Measurements from ENCODE around the gene CASZ1. TPM values are rescaled to one million over a fixed set of nuclear protein-coding genes. Genes with fewer than 3 reads are reported as not detected.

The CASZ1 gene
- total RNA-seq, 1 experiment from 2014 or later, result 3.9 TPM

GRCh38 chr1:10802944-10803715 lies 6.7 kb upstream of the CASZ1 start:
- Mint-ChIP-seq H3K27ac (no peak overlapping the region), H3K27me3 (ENCODE audit: low read depth) (peaks cover 31% of the 10 kb centered on the region), H3K4me1 (peaks cover 17 to 31% of the 10 kb centered on the region in 2 experiments), H3K9me3 (no peaks in the 10 kb centered on the region), H3K36me3 (ENCODE audit: insufficient read depth in 1 of 3, low read depth in 3 of 3) (no peaks in the 10 kb centered on the region), H3K4me3 (no peak overlapping the region)
- H2BK12ac ChIP-seq (ENCODE audit: insufficient read length, low read depth, low read length), result no peak overlapping the region
- H3K4me2 ChIP-seq (ENCODE audit: insufficient read depth, insufficient read length, low read length), result no peak overlapping the region
- no peak overlapping the region for H2BK20ac ChIP-seq (ENCODE audit: low read depth, low read length, poor library complexity, severe bottlenecking)
- H3K9ac ChIP-seq (ENCODE audit: extremely low read depth, insufficient read length, low read length), result no peak overlapping the region
- no peaks in the 10 kb centered on the region for H3K4me1 ChIP-seq (ENCODE audit: insufficient read depth, low read length)
- H3K27me3 ChIP-seq (ENCODE audit: insufficient read depth, low read length), result no peaks in the 10 kb centered on the region
- peak overlapping the region; percentile 37 for H4K5ac ChIP-seq (ENCODE audit: insufficient read length, low read depth, low read length)
- no peak overlapping the region for H3T11ph ChIP-seq (ENCODE audit: low read length)
- H2BK15ac ChIP-seq (ENCODE audit: low read depth, low read length), result no peak overlapping the region
- WGBS (ENCODE audit: extremely low coverage, insufficient read length, low lambda C conversion rate), result no CpG with 5 or more reads among the region's 12 CpGs
- H2AK5ac ChIP-seq (ENCODE audit: insufficient read length, low read length), result no peak overlapping the region
- H3K79me2 ChIP-seq (ENCODE audit: insufficient read depth, low read length), result no peaks in the 10 kb centered on the region
- H3K4ac ChIP-seq (ENCODE audit: low read depth, low read length), result no peak overlapping the region
- no peak overlapping the region for H3K18ac ChIP-seq (ENCODE audit: insufficient read length, low read depth, low read length)
- no peak for DNase-seq
- H3K23ac ChIP-seq (ENCODE audit: insufficient read length, low read depth, low read length), result no peak overlapping the region
- H4K8ac ChIP-seq (replicated peaks; ENCODE audit: insufficient read length, low read depth, low read length), result no peak overlapping the region
- H4K20me1 ChIP-seq (ENCODE audit: control insufficient read depth, insufficient read depth, insufficient read length), result no peaks in the 10 kb centered on the region
- H4K91ac ChIP-seq (ENCODE audit: insufficient read length, low read depth, low read length), result no peak overlapping the region
- no peak overlapping the region for H3K14ac ChIP-seq (ENCODE audit: insufficient read depth, low read length)
- H3K27ac ChIP-seq (ENCODE audit: insufficient read length, low read depth, low read length), result no peak overlapping the region
- no peaks in the 10 kb centered on the region for H3K23me2 ChIP-seq (ENCODE audit: insufficient read length, low read depth, low read length, poor library complexity, severe bottlenecking)
- H3K9me3 ChIP-seq (ENCODE audit: control insufficient read depth, low read depth, low read length), result no peaks in the 10 kb centered on the region
- H2AFZ ChIP-seq (ENCODE audit: low read length), result no peak overlapping the region
- H2BK120ac ChIP-seq (ENCODE audit: low read depth, low read length, poor library complexity, severe bottlenecking), result no peak overlapping the region
- no peaks in the 10 kb centered on the region for H3K79me1 ChIP-seq (ENCODE audit: insufficient read depth, low read depth, low read length, poor library complexity, severe bottlenecking)
- no peak overlapping the region for H2BK5ac ChIP-seq (ENCODE audit: insufficient read length, low read length)
- H3K56ac ChIP-seq (ENCODE audit: insufficient read length, low read depth, low read length), result no peak overlapping the region
- TF ChIP-seq, protein P1, sequence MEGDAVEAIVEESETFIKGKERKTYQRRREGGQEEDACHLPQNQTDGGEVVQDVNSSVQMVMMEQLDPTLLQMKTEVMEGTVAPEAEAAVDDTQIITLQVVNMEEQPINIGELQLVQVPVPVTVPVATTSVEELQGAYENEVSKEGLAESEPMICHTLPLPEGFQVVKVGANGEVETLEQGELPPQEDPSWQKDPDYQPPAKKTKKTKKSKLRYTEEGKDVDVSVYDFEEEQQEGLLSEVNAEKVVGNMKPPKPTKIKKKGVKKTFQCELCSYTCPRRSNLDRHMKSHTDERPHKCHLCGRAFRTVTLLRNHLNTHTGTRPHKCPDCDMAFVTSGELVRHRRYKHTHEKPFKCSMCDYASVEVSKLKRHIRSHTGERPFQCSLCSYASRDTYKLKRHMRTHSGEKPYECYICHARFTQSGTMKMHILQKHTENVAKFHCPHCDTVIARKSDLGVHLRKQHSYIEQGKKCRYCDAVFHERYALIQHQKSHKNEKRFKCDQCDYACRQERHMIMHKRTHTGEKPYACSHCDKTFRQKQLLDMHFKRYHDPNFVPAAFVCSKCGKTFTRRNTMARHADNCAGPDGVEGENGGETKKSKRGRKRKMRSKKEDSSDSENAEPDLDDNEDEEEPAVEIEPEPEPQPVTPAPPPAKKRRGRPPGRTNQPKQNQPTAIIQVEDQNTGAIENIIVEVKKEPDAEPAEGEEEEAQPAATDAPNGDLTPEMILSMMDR (conservative IDR thresholded peaks at IDR 0.05), result no peak

Data from H9 (cell line).